Measurements from ENCODE around the gene UBE2I. TPM values are rescaled to one million over a fixed set of nuclear protein-coding genes. Genes with fewer than 3 reads are reported as not detected.

UBE2I gene
- total and polyA plus RNA-seq, 8 donors = 30.0 to 57.9 (median 36.7) TPM

DNA sequence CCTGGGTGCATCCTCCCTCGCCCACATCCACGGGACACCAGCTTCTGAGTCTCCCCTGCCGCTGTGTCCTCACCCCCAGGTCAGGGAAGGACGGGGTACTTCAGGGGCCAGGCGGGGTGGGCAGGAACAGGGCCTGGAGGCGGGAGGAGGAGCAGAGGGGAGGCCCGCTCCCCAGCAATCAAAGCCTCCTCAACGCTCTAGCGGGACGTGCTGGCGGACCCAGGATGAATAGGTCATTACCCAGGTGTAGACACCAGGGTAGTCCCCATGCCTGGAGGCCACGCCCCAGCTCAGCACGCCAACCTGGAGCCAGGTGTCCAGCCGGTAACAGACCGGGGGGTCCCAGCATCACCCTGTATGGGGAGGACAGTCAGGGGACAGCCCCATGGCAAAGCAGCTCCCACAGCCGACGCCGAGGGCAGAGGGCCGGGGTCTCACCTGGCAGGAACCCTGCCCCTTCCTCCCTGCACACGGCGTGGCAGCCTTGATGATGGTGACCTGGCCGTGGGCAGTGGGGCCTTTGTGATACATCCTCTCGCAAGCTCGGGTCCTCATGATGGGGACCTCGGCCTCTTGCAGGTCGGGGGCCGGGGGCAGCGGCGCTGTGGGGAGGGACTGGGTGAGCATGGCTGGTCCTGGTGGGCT is 29.4 kb upstream of the UBE2I start:
- Histone ChIP-seq H3K4me1 (no peaks in the 10 kb centered on the region), H3K27ac (no peak overlapping the region), H3K27me3 (no peaks in the 10 kb centered on the region), H3K9me3 (no peaks in the 10 kb centered on the region), H3K4me3 (no peak overlapping the region), H3K36me3 (no peaks in the 10 kb centered on the region)
- TF ChIP-seq, protein P1, sequence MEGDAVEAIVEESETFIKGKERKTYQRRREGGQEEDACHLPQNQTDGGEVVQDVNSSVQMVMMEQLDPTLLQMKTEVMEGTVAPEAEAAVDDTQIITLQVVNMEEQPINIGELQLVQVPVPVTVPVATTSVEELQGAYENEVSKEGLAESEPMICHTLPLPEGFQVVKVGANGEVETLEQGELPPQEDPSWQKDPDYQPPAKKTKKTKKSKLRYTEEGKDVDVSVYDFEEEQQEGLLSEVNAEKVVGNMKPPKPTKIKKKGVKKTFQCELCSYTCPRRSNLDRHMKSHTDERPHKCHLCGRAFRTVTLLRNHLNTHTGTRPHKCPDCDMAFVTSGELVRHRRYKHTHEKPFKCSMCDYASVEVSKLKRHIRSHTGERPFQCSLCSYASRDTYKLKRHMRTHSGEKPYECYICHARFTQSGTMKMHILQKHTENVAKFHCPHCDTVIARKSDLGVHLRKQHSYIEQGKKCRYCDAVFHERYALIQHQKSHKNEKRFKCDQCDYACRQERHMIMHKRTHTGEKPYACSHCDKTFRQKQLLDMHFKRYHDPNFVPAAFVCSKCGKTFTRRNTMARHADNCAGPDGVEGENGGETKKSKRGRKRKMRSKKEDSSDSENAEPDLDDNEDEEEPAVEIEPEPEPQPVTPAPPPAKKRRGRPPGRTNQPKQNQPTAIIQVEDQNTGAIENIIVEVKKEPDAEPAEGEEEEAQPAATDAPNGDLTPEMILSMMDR (IDR thresholded peaks at IDR 0.05) = no peak
- DNase-seq (peak in 1 of 6 donors; percentile 65), ATAC-seq (no peak), FAIRE-seq (no peak)
- intact Hi-C loops (cut with DNase I) = no loop called here
- WGBS, 2 donors = 59 to 63% methylated on average over 28 to 29 of the region's 29 CpGs

DNA sequence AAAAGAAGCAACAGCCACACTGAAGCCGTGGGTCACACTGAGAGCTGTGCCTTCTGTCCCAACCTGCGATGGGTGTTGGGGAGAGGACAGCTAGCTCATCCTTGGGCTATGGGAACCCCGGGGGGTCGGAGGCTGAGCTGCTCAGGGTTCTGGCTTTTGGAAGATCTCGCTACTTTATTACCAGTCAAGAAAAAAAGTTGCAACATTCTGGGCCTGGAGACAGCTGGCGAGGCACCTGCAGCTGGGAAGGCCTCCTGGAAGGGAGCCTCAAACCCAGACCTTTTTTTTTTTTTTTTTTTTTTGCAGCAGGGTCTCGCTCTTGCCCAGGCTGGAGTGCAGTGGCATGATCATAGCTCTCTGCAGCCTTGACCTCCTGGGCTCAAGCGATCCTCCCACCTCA is 28.7 kb upstream of the UBE2I start:
- TF ChIP-seq, protein P1 (IDR thresholded peaks at IDR 0.05) = no peak
- no peak for FAIRE-seq
- no peak for ATAC-seq
- WGBS, 2 donors = 62 to 85% methylated on average over 8 of the region's 8 CpGs
- Histone ChIP-seq H3K27ac (no peak overlapping the region), H3K4me3 (no peak overlapping the region), H3K4me1 (no peaks in the 10 kb centered on the region), H3K9me3 (no peaks in the 10 kb centered on the region), H3K27me3 (no peaks in the 10 kb centered on the region), H3K36me3 (no peaks in the 10 kb centered on the region)
- DNase-seq = no peak
- intact Hi-C loops (cut with DNase I) = no loop called here

DNA sequence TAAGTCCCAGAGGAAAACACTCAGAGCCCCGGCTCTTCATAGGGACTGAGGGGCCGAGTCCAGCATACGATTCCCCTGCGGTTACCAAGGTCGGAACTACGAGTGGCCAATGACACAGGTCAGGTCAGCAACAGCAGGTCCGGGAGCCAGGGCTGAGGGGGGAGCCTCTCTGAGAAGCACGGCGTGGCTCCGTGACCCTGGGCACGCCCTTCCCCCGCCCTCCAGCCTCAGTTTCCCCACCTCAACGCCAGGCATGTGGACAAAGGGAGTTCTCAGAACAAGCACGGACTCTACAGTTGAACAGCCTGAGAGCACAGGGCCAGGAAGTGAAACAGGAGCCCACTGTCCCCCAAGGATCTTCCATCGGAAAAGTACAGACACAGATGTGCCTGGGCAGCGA is 27.9 kb upstream of the UBE2I start:
- Histone ChIP-seq H3K27me3 (no peaks in the 10 kb centered on the region), H3K4me1 (no peaks in the 10 kb centered on the region), H3K36me3 (no peaks in the 10 kb centered on the region)

DNA sequence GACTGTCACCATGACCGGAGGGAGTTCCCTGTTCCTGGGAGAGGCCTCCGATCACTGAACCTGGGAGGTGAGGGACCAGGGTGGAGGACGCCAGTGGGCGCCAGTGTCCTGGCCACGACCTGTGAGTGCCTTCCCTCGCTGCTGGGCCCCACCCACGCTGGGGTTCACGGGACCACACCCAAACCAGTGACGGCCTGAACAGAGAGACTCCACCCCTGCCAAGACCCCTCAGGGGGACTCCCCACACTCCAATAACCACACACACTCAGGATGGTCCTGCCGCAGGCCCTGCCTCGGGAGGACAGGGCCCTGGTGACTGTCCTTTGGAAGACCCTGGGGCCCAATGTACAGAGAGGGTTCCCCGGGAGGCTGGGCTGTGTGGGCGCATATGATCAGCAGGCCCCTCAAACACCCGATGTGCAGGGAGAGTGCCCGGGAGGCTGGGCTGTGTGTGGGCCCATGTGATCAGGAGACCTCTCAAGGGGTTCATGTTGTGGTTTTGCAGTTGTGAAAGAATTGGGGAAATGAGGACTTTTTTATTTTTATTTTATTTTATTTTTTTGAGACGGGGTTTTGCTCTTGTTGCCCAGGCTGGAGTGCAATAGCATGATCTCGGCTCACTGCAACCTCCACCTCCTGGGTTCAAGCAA is 27.0 kb upstream of the UBE2I start:
- Histone ChIP-seq H3K27me3 (no peaks in the 10 kb centered on the region), H3K27ac (no peak overlapping the region), H3K4me3 (no peak overlapping the region), H3K9me3 (no peaks in the 10 kb centered on the region), H3K36me3 (no peaks in the 10 kb centered on the region), H3K4me1 (no peaks in the 10 kb centered on the region)
- ATAC-seq (no peak), FAIRE-seq (no peak), DNase-seq (no peak)
- intact Hi-C loops (cut with DNase I) = no loop called here
- 74 to 86% methylated on average over 17 of the region's 17 CpGs for WGBS, 2 donors
- TF ChIP-seq, protein P1 (IDR thresholded peaks at IDR 0.05) = no peak

More for the DNA sequence above, 27.9 kb upstream of the UBE2I start:
- WGBS, 2 donors = 58 to 70% methylated on average over 14 to 16 of the region's 16 CpGs
- Histone ChIP-seq H3K27ac (no peak overlapping the region), H3K4me3 (no peak overlapping the region), H3K9me3 (no peaks in the 10 kb centered on the region)
- TF ChIP-seq, protein P1 (IDR thresholded peaks at IDR 0.05) = no peak
- FAIRE-seq (no peak), DNase-seq (no peak), ATAC-seq (no peak)
- intact Hi-C loops (cut with DNase I) = no loop called here

DNA sequence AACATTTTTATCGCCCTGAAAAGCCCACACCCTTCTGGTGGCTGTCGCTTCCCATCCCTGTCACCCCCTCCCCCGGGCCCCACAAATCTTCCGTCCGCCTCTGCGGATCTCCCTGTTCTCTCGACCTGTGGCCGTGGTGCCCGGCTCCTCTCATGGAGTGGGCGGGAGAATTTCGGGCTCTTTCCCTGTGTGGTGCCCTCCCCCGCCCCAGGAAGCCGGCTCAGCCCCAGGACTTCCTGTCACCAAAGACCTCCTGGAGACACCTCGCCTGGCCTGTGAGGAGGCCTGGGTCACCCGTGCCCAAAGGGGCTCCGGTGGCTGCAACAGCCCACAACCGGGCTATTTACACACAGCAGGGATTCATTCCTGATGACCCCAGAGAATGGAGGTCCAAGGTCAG is 26.1 kb upstream of the UBE2I start:
- no peak for DNase-seq
- H3K27me3 ChIP-seq = peaks cover 0 to 2% (median 0%) of the 10 kb centered on the region in 4 donors

More for the DNA sequence above, 26.1 kb upstream of the UBE2I start:
- FAIRE-seq (no peak), ATAC-seq (no peak)
- no peak overlapping the region for H3K4me3 ChIP-seq
- H3K36me3 ChIP-seq = no peaks in the 10 kb centered on the region
- H3K9me3 ChIP-seq = no peaks in the 10 kb centered on the region
- 49 to 54% methylated on average over 17 of the region's 17 CpGs for WGBS, 2 donors
- TF ChIP-seq, protein P1 (IDR thresholded peaks at IDR 0.05) = no peak
- intact Hi-C loops (cut with DNase I) = no loop called here
- no peaks in the 10 kb centered on the region for H3K4me1 ChIP-seq
- H3K27ac ChIP-seq = no peak overlapping the region

Measured in pancreas (tissue), 10 donors.